ENCODE results near the gene RFX1.

The RFX1 gene

GRCh38 chr19:14003251-14004055 lies 2.7 kb downstream of the RFX1 start:
- no peak for TF ChIP-seq GATA2 (IDR thresholded peaks at IDR 0.05; ENCODE audit: low read depth, low read length)
- no peak for TF ChIP-seq GATA3 (IDR thresholded peaks at IDR 0.05; ENCODE audit: low read depth, low read length)

GRCh38 chr19:14002571-14003250 lies 3.4 kb downstream of the RFX1 start:
- no peak for TF ChIP-seq GATA3 (IDR thresholded peaks at IDR 0.05; ENCODE audit: low read depth, low read length)
- no peak for TF ChIP-seq GATA2 (IDR thresholded peaks at IDR 0.05; ENCODE audit: low read depth, low read length)

GRCh38 chr19:14000691-14001375 lies 5.3 kb downstream of the RFX1 start:
- TF ChIP-seq GATA2 (IDR thresholded peaks at IDR 0.05; ENCODE audit: low read depth, low read length) (no peak), GATA3 (IDR thresholded peaks at IDR 0.05; ENCODE audit: low read depth, low read length) (no peak)

GRCh38 chr19:13999085-13999484 lies 7.0 kb downstream of the RFX1 start:
- TF ChIP-seq GATA2 (IDR thresholded peaks at IDR 0.05; ENCODE audit: low read depth, low read length): no peak
- TF ChIP-seq GATA3 (IDR thresholded peaks at IDR 0.05; ENCODE audit: low read depth, low read length): no peak

- TF ChIP-seq GATA3 (IDR thresholded peaks at IDR 0.05; ENCODE audit: low read depth, low read length): no peak
- no peak for TF ChIP-seq GATA2 (IDR thresholded peaks at IDR 0.05; ENCODE audit: low read depth, low read length)
Observed at GRCh38 chr19:13998426-13998825, 7.7 kb downstream of the RFX1 start.

- no peak for TF ChIP-seq GATA3 (IDR thresholded peaks at IDR 0.05; ENCODE audit: low read depth, low read length)
- no peak for TF ChIP-seq GATA2 (IDR thresholded peaks at IDR 0.05; ENCODE audit: low read depth, low read length)
Observed at GRCh38 chr19:13997631-13997962, 8.5 kb downstream of the RFX1 start.

- TF ChIP-seq GATA2 (IDR thresholded peaks at IDR 0.05; ENCODE audit: low read depth, low read length) (no peak), GATA3 (IDR thresholded peaks at IDR 0.05; ENCODE audit: low read depth, low read length) (no peak)
Observed at GRCh38 chr19:13996928-13997630, 9.0 kb downstream of the RFX1 start.

- no peak for TF ChIP-seq GATA3 (IDR thresholded peaks at IDR 0.05; ENCODE audit: low read depth, low read length)
- no peak for TF ChIP-seq GATA2 (IDR thresholded peaks at IDR 0.05; ENCODE audit: low read depth, low read length)
Observed at GRCh38 chr19:13995878-13996765, 10.0 kb downstream of the RFX1 start.

GRCh38 chr19:13995017-13995728 lies 10.9 kb downstream of the RFX1 start:
- TF ChIP-seq GATA3 (IDR thresholded peaks at IDR 0.05; ENCODE audit: low read depth, low read length): no peak
- TF ChIP-seq GATA2 (IDR thresholded peaks at IDR 0.05; ENCODE audit: low read depth, low read length): no peak

- no peak for TF ChIP-seq GATA3 (IDR thresholded peaks at IDR 0.05; ENCODE audit: low read depth, low read length)
- TF ChIP-seq GATA2 (IDR thresholded peaks at IDR 0.05; ENCODE audit: low read depth, low read length): no peak
Observed at GRCh38 chr19:13993590-13994300, 12.4 kb downstream of the RFX1 start.

- TF ChIP-seq GATA3 (IDR thresholded peaks at IDR 0.05; ENCODE audit: low read depth, low read length) (no peak), GATA2 (IDR thresholded peaks at IDR 0.05; ENCODE audit: low read depth, low read length) (no peak)
Observed at GRCh38 chr19:13992025-13992424, 14.1 kb downstream of the RFX1 start.

- TF ChIP-seq GATA3 (IDR thresholded peaks at IDR 0.05; ENCODE audit: low read depth, low read length) (no peak), GATA2 (IDR thresholded peaks at IDR 0.05; ENCODE audit: low read depth, low read length) (no peak)
Observed at GRCh38 chr19:13990085-13990484, 16.0 kb downstream of the RFX1 start.
